Loucy (cell line): ENCODE results near the gene SLC29A3.

ENCODE experiments used
- H2AFZ ChIP-seq: fragments of 200-600 bp; sonication (generic); 2 replicates; pipeline ENCODE4 v1.6.0; 2016; ENCODE audit warnings: antibody characterized with exemption, mild to moderate bottlenecking, low read length, moderate library complexity
- H3F3A ChIP-seq: fragments of 200-600 bp; 2 replicates; pipeline ENCODE4 v1.6.0; 2016; ENCODE audit warnings: antibody characterized with exemption, low read depth, mild to moderate bottlenecking
- H3K27me3 ChIP-seq: fragments of 200-600 bp; sonication (generic); 2 replicates; pipeline ENCODE4 v1.6.1; 2014; ENCODE audit warnings: low read length, mild to moderate bottlenecking; ENCODE audit not compliant: insufficient read depth, poor library complexity, severe bottlenecking
- H3K36me3 ChIP-seq: fragments of 200-600 bp; sonication (generic); 2 replicates; pipeline ENCODE4 v1.6.1; 2016; ENCODE audit warnings: low read length; ENCODE audit not compliant: insufficient read depth
- H3K4me1 ChIP-seq: fragments of 200-600 bp; sonication (generic); 2 replicates; pipeline ENCODE4 v1.5.1; 2014; ENCODE audit warnings: low read length, mild to moderate bottlenecking; ENCODE audit not compliant: insufficient read depth, poor library complexity, severe bottlenecking
- H3K4me2 ChIP-seq: fragments of 200-600 bp; sonication (generic); 2 replicates; pipeline ENCODE4 v1.6.0; 2014; ENCODE audit warnings: antibody characterized with exemption, low read length, low read depth, mild to moderate bottlenecking; ENCODE audit not compliant: poor library complexity, severe bottlenecking
- H3K4me3 ChIP-seq: fragments of 200-600 bp; sonication (generic); 2 replicates; pipeline ENCODE4 v1.5.1; 2014; ENCODE audit warnings: low read length, mild to moderate bottlenecking, mixed read lengths; ENCODE audit not compliant: poor library complexity, severe bottlenecking
- H3K79me2 ChIP-seq: fragments of 200-600 bp; sonication (generic); 2 replicates; pipeline ENCODE4 v1.6.1; 2014; ENCODE audit warnings: low read length; ENCODE audit not compliant: insufficient read depth
- H3K9ac ChIP-seq: fragments of 200-600 bp; sonication (generic); 2 replicates; pipeline ENCODE4 v1.6.0; 2014; ENCODE audit warnings: mild to moderate bottlenecking, low read depth, low read length, moderate library complexity; ENCODE audit not compliant: poor library complexity, severe bottlenecking
- H3K9me2 ChIP-seq: fragments of 200-600 bp; sonication (generic); replicated peaks from 2 replicates; pipeline ENCODE4 v1.6.1; 2016; ENCODE audit warnings: low read depth, low read length, mixed read lengths
- H3K9me3 ChIP-seq: fragments of 200-600 bp; sonication (generic); 2 replicates; pipeline ENCODE4 v1.6.1; 2014; ENCODE audit warnings: mild to moderate bottlenecking, antibody characterized with exemption, low read length, low read depth; ENCODE audit not compliant: insufficient read depth
- H4K20me1 ChIP-seq: fragments of 200-600 bp; sonication (generic); 2 replicates; pipeline ENCODE4 v1.6.0; 2014; ENCODE audit warnings: antibody characterized with exemption, low read length, mild to moderate bottlenecking; ENCODE audit not compliant: insufficient read depth, poor library complexity, severe bottlenecking
- EZH2phosphoT487 ChIP-seq: fragments of 200-600 bp; IDR thresholded peaks from 2 replicates; pipeline ENCODE4 v1.6.1; 2018; ENCODE audit warnings: antibody characterized with exemption, mild to moderate bottlenecking, moderate library complexity, borderline replicate concordance
- TF ChIP-seq, protein P1 (sequence below): fragments of 200-600 bp; sonication (generic); conservative IDR thresholded peaks from 2 replicates; pipeline ENCODE4 v1.5.1; 2014; ENCODE audit warnings: mild to moderate bottlenecking, antibody characterized with exemption, low read length

Gene SLC29A3

DNA sequence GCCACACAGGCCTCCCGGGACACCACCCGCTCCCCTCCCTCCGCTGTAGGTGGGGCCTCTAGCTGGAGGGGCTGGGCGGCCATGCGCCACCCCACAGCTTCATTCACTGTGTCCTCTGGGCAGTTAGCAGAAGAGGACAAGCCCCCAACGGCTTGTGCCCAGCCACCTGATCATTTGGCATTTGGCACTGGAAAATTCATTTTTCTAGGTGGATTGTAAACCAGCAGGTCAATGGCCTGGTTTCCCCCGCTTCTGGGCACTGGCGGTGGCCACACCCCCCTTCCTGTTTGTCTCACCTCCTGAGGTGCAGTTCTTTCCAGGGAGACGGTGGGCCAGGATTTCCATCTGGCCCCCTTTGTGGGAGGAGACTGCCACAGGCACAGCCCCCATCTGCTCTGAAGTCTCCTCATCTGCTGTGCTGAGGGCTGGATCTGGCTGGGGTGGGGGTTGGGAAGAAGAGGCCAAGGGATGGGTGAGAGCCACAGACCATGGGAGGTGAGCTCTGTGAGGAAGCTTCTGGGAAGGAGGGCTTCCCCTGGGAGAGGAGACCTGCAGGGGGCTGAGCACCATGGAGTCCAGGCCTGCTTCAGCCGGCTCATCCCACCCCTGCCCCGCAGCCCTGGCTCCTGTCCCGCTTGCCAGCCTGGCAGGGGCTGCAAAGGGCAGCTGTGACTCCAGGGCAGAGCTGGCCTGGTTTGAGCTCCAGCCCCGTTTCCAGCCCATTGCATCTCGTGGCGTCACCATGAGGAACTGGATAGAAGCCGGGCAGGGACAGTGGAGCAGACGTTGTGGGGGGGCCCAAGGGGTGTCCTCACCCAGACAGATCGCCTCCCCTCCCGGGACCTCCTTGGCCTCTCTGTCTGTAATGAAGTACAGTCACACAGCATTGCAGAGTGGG is 40.1 kb upstream of the SLC29A3 start:
- Histone ChIP-seq H3K4me3 (no peak overlapping the region), H3K9ac (no peak overlapping the region), H3K36me3 (no peaks in the 10 kb centered on the region), H2AFZ (no peak overlapping the region), H3K9me2 (no peaks in the 10 kb centered on the region), H3K27me3 (no peaks in the 10 kb centered on the region), H3K9me3 (no peaks in the 10 kb centered on the region), H3K79me2 (no peaks in the 10 kb centered on the region), H3K4me2 (no peak overlapping the region), H4K20me1 (no peaks in the 10 kb centered on the region), H3F3A (no peaks in the 10 kb centered on the region), H3K4me1 (peaks cover 3% of the 10 kb centered on the region)
- TF ChIP-seq, protein P1, sequence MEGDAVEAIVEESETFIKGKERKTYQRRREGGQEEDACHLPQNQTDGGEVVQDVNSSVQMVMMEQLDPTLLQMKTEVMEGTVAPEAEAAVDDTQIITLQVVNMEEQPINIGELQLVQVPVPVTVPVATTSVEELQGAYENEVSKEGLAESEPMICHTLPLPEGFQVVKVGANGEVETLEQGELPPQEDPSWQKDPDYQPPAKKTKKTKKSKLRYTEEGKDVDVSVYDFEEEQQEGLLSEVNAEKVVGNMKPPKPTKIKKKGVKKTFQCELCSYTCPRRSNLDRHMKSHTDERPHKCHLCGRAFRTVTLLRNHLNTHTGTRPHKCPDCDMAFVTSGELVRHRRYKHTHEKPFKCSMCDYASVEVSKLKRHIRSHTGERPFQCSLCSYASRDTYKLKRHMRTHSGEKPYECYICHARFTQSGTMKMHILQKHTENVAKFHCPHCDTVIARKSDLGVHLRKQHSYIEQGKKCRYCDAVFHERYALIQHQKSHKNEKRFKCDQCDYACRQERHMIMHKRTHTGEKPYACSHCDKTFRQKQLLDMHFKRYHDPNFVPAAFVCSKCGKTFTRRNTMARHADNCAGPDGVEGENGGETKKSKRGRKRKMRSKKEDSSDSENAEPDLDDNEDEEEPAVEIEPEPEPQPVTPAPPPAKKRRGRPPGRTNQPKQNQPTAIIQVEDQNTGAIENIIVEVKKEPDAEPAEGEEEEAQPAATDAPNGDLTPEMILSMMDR = no peak
- no peak for TF ChIP-seq EZH2phosphoT487

DNA sequence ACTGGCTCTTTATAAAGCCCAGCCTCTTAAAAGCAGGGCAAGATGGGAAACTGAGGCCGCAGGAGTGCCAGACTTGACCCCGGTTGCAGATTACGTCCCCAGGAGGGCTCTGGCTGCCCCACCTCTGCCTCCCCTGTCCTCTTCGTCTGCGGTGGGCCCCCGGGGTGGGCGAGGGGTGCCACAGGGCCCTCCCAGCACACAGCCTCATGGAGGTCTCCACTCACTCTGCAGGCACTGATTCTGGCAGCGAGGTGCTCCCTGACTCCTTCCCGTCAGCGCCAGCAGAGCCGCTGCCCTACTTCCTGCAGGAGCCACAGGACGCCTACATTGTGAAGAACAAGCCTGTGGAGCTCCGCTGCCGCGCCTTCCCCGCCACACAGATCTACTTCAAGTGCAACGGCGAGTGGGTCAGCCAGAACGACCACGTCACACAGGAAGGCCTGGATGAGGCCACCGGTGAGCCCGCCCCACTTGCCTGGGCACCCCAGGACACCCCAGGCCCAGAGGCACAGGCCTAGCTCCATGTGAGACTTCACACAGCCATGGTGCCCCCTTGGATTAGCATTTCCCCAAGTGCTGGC is 39.4 kb upstream of the SLC29A3 start:
- no peak overlapping the region for H3K9ac ChIP-seq
- no peaks in the 10 kb centered on the region for H4K20me1 ChIP-seq
- H3K4me3 ChIP-seq = no peak overlapping the region
- H2AFZ ChIP-seq = no peak overlapping the region
- H3F3A ChIP-seq = no peaks in the 10 kb centered on the region
- no peaks in the 10 kb centered on the region for H3K27me3 ChIP-seq
- no peak overlapping the region for H3K4me2 ChIP-seq
- H3K9me3 ChIP-seq = no peaks in the 10 kb centered on the region
- no peaks in the 10 kb centered on the region for H3K9me2 ChIP-seq
- TF ChIP-seq, protein P1 = no peak
- no peak for TF ChIP-seq EZH2phosphoT487
- H3K4me1 ChIP-seq = peaks cover 3% of the 10 kb centered on the region
- H3K36me3 ChIP-seq = no peaks in the 10 kb centered on the region
- H3K79me2 ChIP-seq = no peaks in the 10 kb centered on the region

DNA sequence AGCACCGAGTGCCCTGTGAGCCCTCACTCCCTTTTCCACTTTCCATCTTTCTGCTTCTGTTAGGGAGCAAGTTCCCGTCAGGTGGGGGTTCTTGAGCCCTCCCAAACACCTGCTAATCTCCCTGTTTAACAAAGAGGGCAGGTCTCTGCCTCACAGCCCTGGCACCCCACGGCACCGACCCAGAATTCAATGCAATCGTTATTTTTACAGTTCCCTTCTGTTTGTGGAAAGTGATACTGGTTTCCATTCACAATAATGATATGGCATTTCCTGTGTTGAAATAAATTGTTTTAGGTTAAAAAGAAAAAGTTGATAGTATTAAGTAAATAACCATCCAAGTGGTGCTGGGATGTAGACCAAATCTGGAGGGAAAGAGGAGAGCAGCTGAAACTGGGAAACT is 38.8 kb upstream of the SLC29A3 start:
- Histone ChIP-seq H3K4me1 (peaks cover 3% of the 10 kb centered on the region), H3K4me3 (no peak overlapping the region), H3K9me3 (no peaks in the 10 kb centered on the region), H4K20me1 (no peaks in the 10 kb centered on the region), H3F3A (no peaks in the 10 kb centered on the region), H3K79me2 (no peaks in the 10 kb centered on the region), H3K36me3 (no peaks in the 10 kb centered on the region), H3K9ac (no peak overlapping the region), H2AFZ (no peak overlapping the region), H3K9me2 (no peaks in the 10 kb centered on the region), H3K4me2 (no peak overlapping the region), H3K27me3 (no peaks in the 10 kb centered on the region)
- TF ChIP-seq EZH2phosphoT487 = no peak
- TF ChIP-seq, protein P1 = no peak
